K562 (cell line): ENCODE results near the gene EPB41L4A. TPM values are rescaled to one million over a fixed set of nuclear protein-coding genes. Genes with fewer than 3 reads are reported as not detected.

Experiments used
- ATAC-seq: fragments of 200-7000 bp; cut with Tn5 transposase; 3 replicates; pipeline ENCODE4 v1.9.1; 2020; ENCODE audit warnings: moderate library complexity
- BruUV-seq: library from RNA; stranded (reverse); fragments of 400-500 nt; replicated peaks from 2 replicates; lab custom pipeline; 2021; lab: Mats Ljungman, UMichigan
- CTCF ChIA-PET: fragments of 300-600 bp; formaldehyde crosslinking; extraction: SDS; loops from one replicate; lab custom pipeline; 2021; ENCODE audit warnings: low intra/inter-chr PET ratio; lab: Yijun Ruan, JAX
- POLR2A ChIA-PET: fragments of 300-600, 350-650 bp; sonication (Branson Sonifier 250); formaldehyde crosslinking; extraction: SDS; loops from one replicate; lab custom pipeline; 2021; ENCODE audit warnings: antibody characterized with exemption, inconsistent platforms; lab: Yijun Ruan, JAX
- DNase-seq, 4 experiments: peaks; one replicate each; pipeline versions ENCODE4 v3.0.0 to v3.0.0-alpha.2; 2011 to 2018; ENCODE audit warnings: low spot score in 3 of 4, mixed read lengths in 3 of 4; ENCODE audit errors: extremely low read depth in 1 of 4
- FAIRE-seq: peaks from 2 replicates; lab custom pipeline; 2011; peaks lifted over from hg19 to GRCh38; lab: Jason Lieb, UNC
- H2AFZ ChIP-seq: 2 replicates; pipeline ENCODE4 v1.6.0; 2011; ENCODE audit warnings: low read depth, low read length, control low read depth, inconsistent platforms
- H3K27ac ChIP-seq: fragments of 200-600 bp; 3 replicates; pipeline ENCODE4 v1.8.0; 2011; ENCODE audit warnings: low read depth, mild to moderate bottlenecking, control low read depth, inconsistent platforms, low read length, moderate library complexity, mixed read lengths; ENCODE audit errors: extremely low read depth
- H3K27me3 ChIP-seq, 2 experiments: fragments of 300-600 bp in 1 of 2; 2 replicates in 1 of 2; 3 replicates in 1 of 2; pipeline versions ENCODE4 v1.6.0 to v1.8.0; 2011; ENCODE audit warnings: inconsistent platforms in 2 of 2, low read length in 2 of 2, mild to moderate bottlenecking in 1 of 2, mixed read lengths in 1 of 2, moderate library complexity in 1 of 2; ENCODE audit not compliant: control insufficient read depth in 2 of 2, insufficient read depth in 2 of 2
- H3K36me3 ChIP-seq: fragments of 300-600 bp; 3 replicates; pipeline ENCODE4 v1.8.0; 2011; ENCODE audit warnings: mild to moderate bottlenecking, low read length, inconsistent platforms; ENCODE audit not compliant: control insufficient read depth, insufficient read depth
- H3K4me1 ChIP-seq, 2 experiments: fragments of 200-600 bp in 1 of 2; replicated peaks in 1 of 2; 2 replicates in 1 of 2; 3 replicates in 1 of 2; pipeline versions ENCODE4 v1.5.1 to v1.8.0; 2011; ENCODE audit warnings: inconsistent platforms in 2 of 2, low read length in 2 of 2, mild to moderate bottlenecking in 1 of 2, mixed read lengths in 1 of 2, moderate library complexity in 1 of 2; ENCODE audit not compliant: control insufficient read depth in 2 of 2, insufficient read depth in 2 of 2
- H3K4me2 ChIP-seq: 2 replicates; pipeline ENCODE4 v1.6.1; 2011; ENCODE audit warnings: low read length, control low read depth, inconsistent platforms, mixed read lengths; ENCODE audit not compliant: insufficient read depth
- H3K4me3 ChIP-seq: fragments of 200-600 bp; sonication (generic), shearing (Covaris generic); 2 replicates; pipeline ENCODE4 v1.5.1; 2016; ENCODE audit warnings: control low read depth, inconsistent platforms
- H3K79me2 ChIP-seq: fragments of 200-600 bp; 3 replicates; pipeline ENCODE4 v1.8.0; 2011; ENCODE audit warnings: low read length, inconsistent platforms; ENCODE audit not compliant: control insufficient read depth, insufficient read depth
- H3K9ac ChIP-seq, 2 experiments: 2 replicates each; pipeline versions ENCODE4 v1.6.0 to v1.6.1; 2011; ENCODE audit warnings: low read depth in 2 of 2, low read length in 2 of 2, control low read depth in 1 of 2, inconsistent platforms in 1 of 2, mild to moderate bottlenecking in 1 of 2, mixed read lengths in 1 of 2; ENCODE audit not compliant: insufficient read depth in 1 of 2
- H3K9me1 ChIP-seq: one replicate; pipeline ENCODE4 v1.6.0; 2011; ENCODE audit warnings: inconsistent platforms, mild to moderate bottlenecking, low read length, moderate library complexity; ENCODE audit not compliant: control insufficient read depth, insufficient read depth
- H3K9me3 ChIP-seq: replicated peaks from 2 replicates; pipeline ENCODE4 v1.5.1; 2011; ENCODE audit warnings: low read depth, low read length, inconsistent platforms; ENCODE audit not compliant: control insufficient read depth, insufficient read depth
- H4K20me1 ChIP-seq: replicated peaks from 2 replicates; pipeline ENCODE4 v1.6.1; 2011; ENCODE audit warnings: low read length, inconsistent platforms, mixed read lengths; ENCODE audit not compliant: control insufficient read depth, insufficient read depth
- ATF1 ChIP-seq, 2 experiments: fragments of 450-650 bp in 1 of 2; IDR thresholded peaks; 2 replicates each; pipeline ENCODE4 v1.6.1; 2016; ENCODE audit warnings: missing compliant biosample characterization in 1 of 2, missing genetic modification characterization in 1 of 2
- CCNT2 ChIP-seq: IDR thresholded peaks from 2 replicates; pipeline ENCODE4 v1.6.1; 2011; ENCODE audit warnings: borderline replicate concordance, low read depth, mild to moderate bottlenecking, moderate library complexity, mixed read lengths, low read length; ENCODE audit not compliant: insufficient read length; ENCODE audit errors: extremely low read depth
- CEBPB ChIP-seq: fragments of 450-650 bp; IDR thresholded peaks from 2 replicates; pipeline ENCODE4 v1.6.1; 2016; ENCODE audit warnings: missing genetic modification characterization, missing compliant biosample characterization
- HDGF ChIP-seq: fragments of 450-650 bp; IDR thresholded peaks from 2 replicates; pipeline ENCODE4 v1.6.1; 2016
- MCM5 ChIP-seq: fragments of 450-650 bp; IDR thresholded peaks from 2 replicates; pipeline ENCODE4 v1.6.1; 2016; ENCODE audit warnings: low read depth
- MIER1 ChIP-seq: fragments of 450-650 bp; IDR thresholded peaks from 2 replicates; pipeline ENCODE4 v1.6.1; 2016; ENCODE audit warnings: antibody characterized with exemption, mild to moderate bottlenecking, low read depth
- ZNF146 ChIP-seq: IDR thresholded peaks from one replicate; pipeline ENCODE4 v1.6.1; 2018; ENCODE audit warnings: missing compliant biosample characterization; ENCODE audit not compliant: unreplicated experiment
- ZNF316 ChIP-seq: fragments of 450-650 bp; IDR thresholded peaks from 2 replicates; pipeline ENCODE4 v1.6.1; 2016
- WGBS: fragments of 100-300 bp; shearing (Covaris generic); methylation state at CpG from one replicate; pipeline ENCODE4 v1.1.6; 2016; ENCODE audit warnings: low coverage, mixed read lengths; ENCODE audit not compliant: insufficient coverage; ENCODE audit errors: missing lambda C conversion rate; 5-methylcytosine and 5-hydroxymethylcytosine counted together
- in situ Hi-C: fragments of 300-500 bp; cut with MboI; formaldehyde crosslinking; loops from 4 replicates; pipeline ENCODE4 v1.15.0; 2018; ENCODE audit warnings: inconsistent platforms, mixed read lengths
- intact Hi-C: fragments of 100-400 bp; cut with micrococcal nuclease; formaldehyde crosslinking; loops from 2 replicates; pipeline ENCODE4 v1.14.2; 2022
- polyA plus RNA-seq, 8 experiments: library from polyadenylated mRNA; depleted of rRNA in 4 of 8; stranded (reverse) in 5 of 8; unstranded in 3 of 8; fragments of >200 nt; fragmentation: Nextera tagmentation in 2 of 8; fragmentation: Illumina TruSeq in 1 of 8; extraction: Ambion mirVana in 2 of 8; extraction: Trizol in 1 of 8; gene quantifications; 2 replicates each; pipeline versions ENCODE4 v1.2.1 to v1.2.3, GENCODE V29; 2011 to 2014; ENCODE audit warnings: inconsistent platforms in 1 of 8, missing spikeins in 1 of 8
- total RNA-seq, 7 experiments: library from RNA; depleted of rRNA in 6 of 7; stranded (reverse); fragments of >200 nt in 6 of 7; fragmentation: Illumina TruSeq in 2 of 7; extraction: Trizol in 2 of 7; gene quantifications; 2 replicates each; pipeline versions ENCODE4 v1.2.1 to v1.2.3, GENCODE V29; 2011 to 2021; ENCODE audit warnings: low replicate concordance in 1 of 7
- TF ChIP-seq, protein P1 (sequence below): sonication (generic); formaldehyde crosslinking; IDR thresholded peaks from 2 replicates; pipeline ENCODE4 v1.8.0; 2022; ENCODE audit warnings: missing genetic modification reagents, mild to moderate bottlenecking, borderline replicate concordance
- TF ChIP-seq, protein P2 (sequence below): fragments of 250-450 bp; sonication (Bioruptor Pico); IDR thresholded peaks from 2 replicates; pipeline ENCODE4 v1.5.0; 2020; ENCODE audit warnings: mild to moderate bottlenecking, borderline replicate concordance

EPB41L4A gene
- total and polyA plus RNA-seq, 9 of the 15 experiments (the other 6 are each of a cell fraction or from before 2014, with no cell fraction given) = 0.04 to 0.35 (median 0.12) TPM; not detected in 3

GRCh38 chr5:112350626-112351025 is 68.5 kb downstream of the EPB41L4A start (continued):
- TF ChIP-seq CCNT2 = no peak
- no peak for TF ChIP-seq ZNF146 (CRISPR knock-in tag)

DNA sequence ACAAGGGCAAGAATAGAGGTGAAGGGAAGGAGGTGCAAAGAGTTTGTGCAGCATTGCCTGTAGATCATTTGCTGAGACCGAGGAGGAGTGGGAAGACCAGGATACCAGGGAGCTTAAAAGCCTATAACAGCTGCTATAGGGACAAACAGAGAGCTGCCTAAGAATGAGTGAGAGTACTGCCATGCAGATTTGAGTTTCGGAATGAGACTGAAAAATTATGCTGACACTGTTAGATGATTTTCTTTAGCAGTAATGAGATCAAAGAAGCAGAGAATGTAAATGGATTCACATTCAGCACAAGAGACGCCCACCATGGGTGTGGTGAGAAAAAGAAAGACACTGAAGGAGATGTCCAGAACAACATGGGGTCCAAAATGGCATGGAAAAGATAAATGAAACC is 69.7 kb downstream of the EPB41L4A start:
- ChIA-PET POLR2A (interaction anchor here (1.5 kb wide), 1 partner anchor 9 kb away, joined by 5 read pairs; no protein-coding TSS in a partner anchor), CTCF (no interaction called here)
- no peak overlapping the region for H3K27ac ChIP-seq
- H3K79me2 ChIP-seq = no peaks in the 10 kb centered on the region
- no peak for FAIRE-seq
- H3K9me1 ChIP-seq = no peaks in the 10 kb centered on the region
- in situ Hi-C loops = no loop called here
- TF ChIP-seq MCM5 = no peak
- peak; percentile 32; the same call in 1 of the 2 replicates for TF ChIP-seq ZNF316
- TF ChIP-seq, all 486 proteins: peak for 1
- H3K9ac ChIP-seq = no peak overlapping the region
- no peaks in the 10 kb centered on the region for H3K4me1 ChIP-seq
- H3K9me3 ChIP-seq = no peaks in the 10 kb centered on the region
- H2AFZ ChIP-seq = no peak overlapping the region
- no peak overlapping the region for H3K4me2 ChIP-seq
- DNase-seq = no peak
- no peaks in the 10 kb centered on the region for H4K20me1 ChIP-seq
- H3K27me3 ChIP-seq = peaks cover 0 to 9% of the 10 kb centered on the region in 2 experiments; a peak in 1 of 5 replicates
- no TSS peak for BruUV-seq
- 2% methylated on average over 3 of the region's 3 CpGs for WGBS
- ATAC-seq = no peak
- H3K36me3 ChIP-seq = no peaks in the 10 kb centered on the region
- no peak overlapping the region for H3K4me3 ChIP-seq
- intact Hi-C loops = no loop called here

GRCh38 chr5:112348915-112349314 is 70.2 kb downstream of the EPB41L4A start:
- POLR2A ChIA-PET = interaction anchor here (1.5 kb wide), 1 partner anchor 10 kb away, joined by 5 read pairs; no protein-coding TSS in a partner anchor
- Histone ChIP-seq H3K4me3 (no peak overlapping the region), H3K9ac (no peak overlapping the region), H3K79me2 (no peaks in the 10 kb centered on the region), H3K4me1 (no peaks in the 10 kb centered on the region), H3K9me1 (no peaks in the 10 kb centered on the region), H2AFZ (no peak overlapping the region), H3K36me3 (no peaks in the 10 kb centered on the region), H3K4me2 (no peak overlapping the region), H3K27me3 (peaks cover 0 to 9% of the 10 kb centered on the region in 2 experiments; a peak in 1 of 5 replicates), H3K27ac (no peak overlapping the region), H4K20me1 (no peaks in the 10 kb centered on the region), H3K9me3 (no peaks in the 10 kb centered on the region)
- ATAC-seq (no peak), FAIRE-seq (no peak), DNase-seq (no peak)
- CTCF ChIA-PET = no interaction called here
- WGBS = 0% methylated on average over 2 of the region's 2 CpGs
- intact Hi-C loops (no loop called here), in situ Hi-C loops (no loop called here)
- no TSS peak for BruUV-seq
- TF ChIP-seq CEBPB (tag) (no peak), HDGF (no peak), MIER1 (no peak), ATF1 (CRISPR knock-in tag; IDR thresholded peaks at IDR 0.05) (no peak), ATF1 (tag; IDR thresholded peaks at IDR 0.05) (no peak)
- TF ChIP-seq, protein P1, sequence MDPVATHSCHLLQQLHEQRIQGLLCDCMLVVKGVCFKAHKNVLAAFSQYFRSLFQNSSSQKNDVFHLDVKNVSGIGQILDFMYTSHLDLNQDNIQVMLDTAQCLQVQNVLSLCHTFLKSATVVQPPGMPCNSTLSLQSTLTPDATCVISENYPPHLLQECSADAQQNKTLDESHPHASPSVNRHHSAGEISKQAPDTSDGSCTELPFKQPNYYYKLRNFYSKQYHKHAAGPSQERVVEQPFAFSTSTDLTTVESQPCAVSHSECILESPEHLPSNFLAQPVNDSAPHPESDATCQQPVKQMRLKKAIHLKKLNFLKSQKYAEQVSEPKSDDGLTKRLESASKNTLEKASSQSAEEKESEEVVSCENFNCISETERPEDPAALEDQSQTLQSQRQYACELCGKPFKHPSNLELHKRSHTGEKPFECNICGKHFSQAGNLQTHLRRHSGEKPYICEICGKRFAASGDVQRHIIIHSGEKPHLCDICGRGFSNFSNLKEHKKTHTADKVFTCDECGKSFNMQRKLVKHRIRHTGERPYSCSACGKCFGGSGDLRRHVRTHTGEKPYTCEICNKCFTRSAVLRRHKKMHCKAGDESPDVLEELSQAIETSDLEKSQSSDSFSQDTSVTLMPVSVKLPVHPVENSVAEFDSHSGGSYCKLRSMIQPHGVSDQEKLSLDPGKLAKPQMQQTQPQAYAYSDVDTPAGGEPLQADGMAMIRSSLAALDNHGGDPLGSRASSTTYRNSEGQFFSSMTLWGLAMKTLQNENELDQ (CRISPR knock-in tag) = no peak
- TF ChIP-seq, protein P2, sequence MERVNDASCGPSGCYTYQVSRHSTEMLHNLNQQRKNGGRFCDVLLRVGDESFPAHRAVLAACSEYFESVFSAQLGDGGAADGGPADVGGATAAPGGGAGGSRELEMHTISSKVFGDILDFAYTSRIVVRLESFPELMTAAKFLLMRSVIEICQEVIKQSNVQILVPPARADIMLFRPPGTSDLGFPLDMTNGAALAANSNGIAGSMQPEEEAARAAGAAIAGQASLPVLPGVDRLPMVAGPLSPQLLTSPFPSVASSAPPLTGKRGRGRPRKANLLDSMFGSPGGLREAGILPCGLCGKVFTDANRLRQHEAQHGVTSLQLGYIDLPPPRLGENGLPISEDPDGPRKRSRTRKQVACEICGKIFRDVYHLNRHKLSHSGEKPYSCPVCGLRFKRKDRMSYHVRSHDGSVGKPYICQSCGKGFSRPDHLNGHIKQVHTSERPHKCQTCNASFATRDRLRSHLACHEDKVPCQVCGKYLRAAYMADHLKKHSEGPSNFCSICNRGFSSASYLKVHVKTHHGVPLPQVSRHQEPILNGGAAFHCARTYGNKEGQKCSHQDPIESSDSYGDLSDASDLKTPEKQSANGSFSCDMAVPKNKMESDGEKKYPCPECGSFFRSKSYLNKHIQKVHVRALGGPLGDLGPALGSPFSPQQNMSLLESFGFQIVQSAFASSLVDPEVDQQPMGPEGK (CRISPR knock-in tag) = no peak
